Right lobe of liver (tissue), 6 donors: ENCODE measurements around the gene C1RL. TPM values are rescaled to one million over a fixed set of nuclear protein-coding genes. Genes with fewer than 3 reads are reported as not detected.

Source experiments
- ATAC-seq, 4 donors: fragments of 200-7000 bp; cut with Tn5 transposase; one replicate each; pipeline ENCODE4 v1.9.1; 2020; ENCODE audit warnings: mild to moderate bottlenecking in 4 of 4, moderate library complexity in 4 of 4
- DNase-seq, 3 donors: peaks; one replicate each; pipeline ENCODE4 v3.0.0-alpha.2; 2020
- H3K27ac ChIP-seq, 3 donors: fragments of 200-600 bp; one replicate each; pipeline ENCODE4 v1.8.0; 2022
- H3K27me3 ChIP-seq, 2 donors: fragments of 200-600 bp; one replicate each; pipeline ENCODE4 v1.8.0; 2022
- H3K36me3 ChIP-seq, 4 donors: fragments of 200-600 bp; sonication (generic) in 1 of 4; one replicate each; pipeline versions ENCODE4 v1.5.1 to v1.8.0; 2017 to 2022; ENCODE audit warnings: control low read depth in 1 of 4
- H3K4me1 ChIP-seq, 4 donors: fragments of 200-600 bp; sonication (generic) in 1 of 4; one replicate each; pipeline versions ENCODE4 v1.5.1 to v1.8.0; 2017 to 2022; ENCODE audit warnings: control low read depth in 1 of 4
- H3K4me3 ChIP-seq, 3 donors: fragments of 200-600 bp; one replicate each; pipeline ENCODE4 v1.8.0; 2022
- H3K9me3 ChIP-seq, 4 donors: fragments of 200-600 bp; sonication (generic) in 1 of 4; one replicate each; pipeline versions ENCODE4 v1.5.1 to v1.8.0; 2017 to 2022; ENCODE audit warnings: control low read depth in 1 of 4
- POLR2A ChIP-seq: fragments of 450-650 bp; IDR thresholded peaks from one replicate; pipeline ENCODE4 v1.6.1; 2017; ENCODE audit warnings: antibody characterized with exemption, mild to moderate bottlenecking
- WGBS: methylation state at CpG from one replicate; pipeline ENCODE4 v1.1.6; 2018; ENCODE audit warnings: low coverage, low lambda C conversion rate; ENCODE audit not compliant: insufficient coverage; ENCODE audit errors: missing lambda C conversion rate; 5-methylcytosine and 5-hydroxymethylcytosine counted together
- intact Hi-C, 2 donors: fragments of 100-400 bp; cut with DNase I; formaldehyde crosslinking; loops; one replicate each; pipeline versions ENCODE4 v1.11.2 to v1.14.1; 2022
- total RNA-seq, 6 experiments: library from RNA; depleted of rRNA in 2 of 6; stranded (reverse); fragments of >200 nt in 2 of 6; fragmentation: NEBNext Ultra II Directional in 3 of 6; extraction: Animal tissue kit (Norgen Biotek cat#: 25700) in 3 of 6; gene quantifications; one replicate each; pipeline versions ENCODE4 v1.1.0 to v1.2.4, GENCODE V29; 2016 to 2023
- TF ChIP-seq, protein P1 (sequence below), 4 donors: fragments of 200-600 bp in 3 of 4; fragments of 450-650 bp in 1 of 4; IDR thresholded peaks; one replicate each; pipeline versions ENCODE4 v1.5.1 to v1.8.0; 2016 to 2022; ENCODE audit warnings: antibody characterized with exemption in 4 of 4, mild to moderate bottlenecking in 2 of 4
- donor health status: DM: no; HTN: yes; CAD: no.
- donor health status: DM: no; HTN: no; CAD: no.
- donor health status: DM: no; HTN: no; CAD: no.
- donor health status: DM: no; HTN: yes; CAD: no.
- donor health status: DM: no; HTN: yes; CAD: no.

C1RL gene
- total RNA-seq, 6 experiments from 2014 or later: 202 to 236 (median 216) TPM

DNA sequence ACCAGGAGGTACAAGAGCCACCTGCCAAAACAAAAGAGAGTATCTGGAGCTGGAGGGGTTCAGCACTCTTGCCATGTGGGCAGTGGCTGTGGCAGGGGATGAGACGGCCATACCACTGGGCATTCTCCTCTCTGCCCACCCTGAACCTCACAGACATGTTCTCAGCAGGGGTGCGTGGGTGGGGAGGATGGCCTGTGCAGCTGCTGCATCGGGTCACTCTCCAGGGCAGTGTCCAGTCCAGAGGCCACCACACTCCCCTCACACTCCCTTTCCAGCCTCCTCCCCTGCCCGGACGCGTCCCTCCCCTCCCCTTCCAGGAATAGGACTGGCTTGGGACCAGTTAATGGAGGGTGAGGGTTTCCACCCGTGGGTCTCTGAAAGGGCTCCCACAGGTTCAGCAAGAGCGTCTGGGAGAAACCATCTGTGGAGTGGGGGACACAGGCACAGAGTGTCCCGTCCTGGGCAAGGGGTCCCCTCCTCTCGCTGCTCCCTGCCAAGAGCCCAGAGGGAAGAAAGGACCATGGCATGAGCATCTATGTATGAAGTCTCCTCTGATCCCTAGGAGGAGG lies 17.3 kb downstream of the C1RL start:
- Histone ChIP-seq H3K4me1 (peaks cover 0 to 57% (median 14%) of the 10 kb centered on the region in 4 donors), H3K27ac (peak overlapping the region; percentile 84 to 94 (median 84)), H3K27me3 (no peaks in the 10 kb centered on the region), H3K9me3 (no peaks in the 10 kb centered on the region), H3K36me3 (peaks cover 5 to 37% (median 19%) of the 10 kb centered on the region in 4 donors), H3K4me3 (peak overlapping the region; percentile 56 to 90 (median 81))
- 3% methylated on average over 6 of the region's 10 CpGs for WGBS
- peak; percentile 67 to 84 (median 74) for ATAC-seq
- intact Hi-C loops: loop anchor here in 1 of 2 donors (10.0 kb wide), 1 partner anchor 137 kb away; the partner anchor contains the start of gene PTPN6
- TF ChIP-seq, protein P1, sequence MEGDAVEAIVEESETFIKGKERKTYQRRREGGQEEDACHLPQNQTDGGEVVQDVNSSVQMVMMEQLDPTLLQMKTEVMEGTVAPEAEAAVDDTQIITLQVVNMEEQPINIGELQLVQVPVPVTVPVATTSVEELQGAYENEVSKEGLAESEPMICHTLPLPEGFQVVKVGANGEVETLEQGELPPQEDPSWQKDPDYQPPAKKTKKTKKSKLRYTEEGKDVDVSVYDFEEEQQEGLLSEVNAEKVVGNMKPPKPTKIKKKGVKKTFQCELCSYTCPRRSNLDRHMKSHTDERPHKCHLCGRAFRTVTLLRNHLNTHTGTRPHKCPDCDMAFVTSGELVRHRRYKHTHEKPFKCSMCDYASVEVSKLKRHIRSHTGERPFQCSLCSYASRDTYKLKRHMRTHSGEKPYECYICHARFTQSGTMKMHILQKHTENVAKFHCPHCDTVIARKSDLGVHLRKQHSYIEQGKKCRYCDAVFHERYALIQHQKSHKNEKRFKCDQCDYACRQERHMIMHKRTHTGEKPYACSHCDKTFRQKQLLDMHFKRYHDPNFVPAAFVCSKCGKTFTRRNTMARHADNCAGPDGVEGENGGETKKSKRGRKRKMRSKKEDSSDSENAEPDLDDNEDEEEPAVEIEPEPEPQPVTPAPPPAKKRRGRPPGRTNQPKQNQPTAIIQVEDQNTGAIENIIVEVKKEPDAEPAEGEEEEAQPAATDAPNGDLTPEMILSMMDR (IDR thresholded peaks at IDR 0.05): no peak
- TF ChIP-seq POLR2A: peak; percentile 62
- peak; percentile 84 to 90 (median 88) for DNase-seq

DNA sequence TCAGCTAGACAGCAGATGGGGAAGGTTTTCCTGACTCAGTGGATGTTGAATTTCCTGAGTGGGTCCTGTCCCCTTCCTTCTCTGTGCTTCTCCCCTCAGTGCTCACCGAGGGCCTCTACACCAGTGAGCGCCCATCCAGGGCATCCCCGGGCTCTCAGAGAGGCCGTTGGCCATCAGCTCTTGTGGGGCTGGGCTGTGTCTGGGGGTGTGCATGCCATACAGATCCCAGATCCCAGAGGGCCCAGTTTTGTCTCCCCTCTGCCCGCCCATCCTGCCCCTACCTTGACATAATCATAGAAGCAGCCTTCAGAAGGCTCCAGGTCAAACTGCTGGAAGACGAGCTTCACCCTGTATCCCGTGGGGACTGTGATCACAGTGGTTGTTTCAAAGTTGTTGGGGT lies 17.8 kb downstream of the C1RL start:
- 31% methylated on average over 2 of the region's 7 CpGs for WGBS
- TF ChIP-seq, protein P1 (IDR thresholded peaks at IDR 0.05): no peak
- TF ChIP-seq POLR2A: no peak
- Histone ChIP-seq H3K4me3 (peak overlapping the region; percentile 56 to 90 (median 81)), H3K4me1 (peaks cover 0 to 57% (median 14%) of the 10 kb centered on the region in 4 donors), H3K27me3 (no peaks in the 10 kb centered on the region), H3K9me3 (no peaks in the 10 kb centered on the region), H3K27ac (peak overlapping the region; percentile 84 to 94 (median 84)), H3K36me3 (peaks cover 5 to 42% (median 22%) of the 10 kb centered on the region in 4 donors)
- intact Hi-C loops: loop anchor here in 1 of 2 donors (10.0 kb wide), 1 partner anchor 136 kb away; the partner anchor contains the start of gene PTPN6
- peak in 1 of 3 donors; percentile 46 for DNase-seq
- ATAC-seq: peak in 1 of 4 donors; percentile 1

DNA sequence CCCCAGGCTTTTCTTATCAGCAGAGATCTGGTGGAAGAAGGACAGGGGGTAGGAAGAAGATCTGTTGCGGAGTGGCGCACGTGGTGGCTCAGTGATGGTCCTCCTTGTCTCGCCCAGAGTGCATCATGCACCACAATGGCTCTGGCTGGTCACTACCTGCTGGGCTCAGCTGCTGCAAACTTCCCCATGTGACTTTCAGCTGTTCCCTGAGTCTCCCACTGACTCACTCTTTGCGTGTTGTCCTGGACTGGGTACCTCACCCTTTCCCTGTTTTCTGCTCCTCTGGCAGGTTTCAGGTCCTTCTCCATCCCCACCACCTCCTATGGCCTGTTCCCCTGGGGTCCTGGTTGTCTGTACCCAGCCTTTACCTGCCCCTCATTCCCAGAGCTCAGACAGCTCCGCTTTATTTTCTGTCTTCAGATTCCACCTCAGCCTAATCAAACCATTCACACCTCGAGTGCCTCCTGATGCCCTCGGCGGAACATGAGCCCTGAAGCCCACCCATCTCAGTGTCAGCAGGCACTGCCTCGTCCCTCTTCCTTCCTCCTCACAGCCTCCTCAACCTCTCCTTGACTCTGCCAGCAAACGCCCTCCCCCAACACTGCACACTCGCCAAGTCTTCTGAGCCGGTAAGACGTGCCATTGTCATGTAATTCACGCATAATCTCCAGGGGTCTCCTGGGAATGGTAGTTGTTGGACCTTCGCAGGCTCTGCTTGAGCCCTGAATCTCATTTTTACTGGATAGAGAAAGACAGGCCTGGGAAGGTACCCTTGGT lies 18.6 kb downstream of the C1RL start:
- Histone ChIP-seq H3K4me1 (peaks cover 0 to 53% (median 14%) of the 10 kb centered on the region in 4 donors), H3K27me3 (no peaks in the 10 kb centered on the region), H3K27ac (peak overlapping the region; percentile 84 to 94 (median 84)), H3K9me3 (no peaks in the 10 kb centered on the region), H3K4me3 (peak overlapping the region; percentile 56 to 90 (median 81)), H3K36me3 (peaks cover 5 to 49% (median 29%) of the 10 kb centered on the region in 4 donors)
- TF ChIP-seq, protein P1 (IDR thresholded peaks at IDR 0.05): no peak
- no peak for TF ChIP-seq POLR2A
- DNase-seq: peak in 2 of 3 donors; percentile 41 to 54
- 41% methylated on average over 12 of the region's 16 CpGs for WGBS
- intact Hi-C loops: loop anchor here in 1 of 2 donors (10.0 kb wide), 1 partner anchor 136 kb away; the partner anchor contains the start of gene PTPN6
- ATAC-seq: peak in 1 of 4 donors; percentile 41

GRCh38 chr12:7089196-7089871 lies 19.7 kb downstream of the C1RL start:
- H3K36me3 ChIP-seq: peaks cover 5 to 53% (median 33%) of the 10 kb centered on the region in 4 donors
- TF ChIP-seq POLR2A: no peak
- TF ChIP-seq, protein P1 (IDR thresholded peaks at IDR 0.05): no peak
- no peaks in the 10 kb centered on the region for H3K9me3 ChIP-seq
- intact Hi-C loops: no loop called here
- peaks cover 0 to 45% (median 14%) of the 10 kb centered on the region in 4 donors for H3K4me1 ChIP-seq
- peak overlapping the region; percentile 56 to 90 (median 81) for H3K4me3 ChIP-seq
- ATAC-seq (no peak), DNase-seq (no peak)
- WGBS: 56% methylated on average over 2 of the region's 11 CpGs
- no peaks in the 10 kb centered on the region for H3K27me3 ChIP-seq
- H3K27ac ChIP-seq: peak overlapping the region; percentile 84 to 94 (median 84)
